ENCODE data around the gene TMEM139. TPM values are rescaled to one million over a fixed set of nuclear protein-coding genes. Genes with fewer than 3 reads are reported as not detected.

The TMEM139 gene
- total RNA-seq, 2 donors from 2014 or later: 0.86 to 1.9 TPM

GRCh38 chr7:143315776-143316175 lies 31.0 kb downstream of the TMEM139 start, which contains the start of gene CLCN1:
TSS of gene CLCN1 (plus strand) at chr7:143316111. CDS start at chr7:143316213, 102 bp downstream.
- no peak for ATAC-seq (replicated peaks)
- Mint-ChIP-seq H3K27me3 (no peaks in the 10 kb centered on the region), H3K36me3 (ENCODE audit: low read depth) (no peaks in the 10 kb centered on the region), H3K4me3 (no peak within 1 kb of the TSS), H3K4me1 (peaks cover 5% of the 10 kb centered on the region), H3K9me3 (no peaks in the 10 kb centered on the region), H3K27ac (peak within 1 kb of the TSS; percentile 3)

- no peaks in the 10 kb centered on the region for H3K9me3 Mint-ChIP-seq
- ATAC-seq (replicated peaks): no peak
- H3K4me3 Mint-ChIP-seq: no peak overlapping the region
- no peaks in the 10 kb centered on the region for H3K27me3 Mint-ChIP-seq
- no peaks in the 10 kb centered on the region for H3K36me3 Mint-ChIP-seq (ENCODE audit: low read depth)
- H3K4me1 Mint-ChIP-seq: no peaks in the 10 kb centered on the region
- no peak overlapping the region for H3K27ac Mint-ChIP-seq
Measured at GRCh38 chr7:143316492-143316891, 31.7 kb downstream of the TMEM139 start.

GRCh38 chr7:143318661-143319060 lies 33.9 kb downstream of the TMEM139 start:
- Mint-ChIP-seq H3K4me1 (no peaks in the 10 kb centered on the region), H3K36me3 (ENCODE audit: low read depth) (no peaks in the 10 kb centered on the region)
- no peak for ATAC-seq (replicated peaks)

GRCh38 chr7:143320620-143321019 lies 35.9 kb downstream of the TMEM139 start:
- Mint-ChIP-seq H3K4me3 (no peak overlapping the region), H3K4me1 (peaks cover 7% of the 10 kb centered on the region), H3K9me3 (no peaks in the 10 kb centered on the region), H3K27me3 (no peaks in the 10 kb centered on the region), H3K36me3 (ENCODE audit: low read depth) (no peaks in the 10 kb centered on the region), H3K27ac (no peak overlapping the region)
- no peak for ATAC-seq (replicated peaks)

More at GRCh38 chr7:143318661-143319060, 33.9 kb downstream of the TMEM139 start:
- no peaks in the 10 kb centered on the region for H3K9me3 Mint-ChIP-seq
- H3K4me3 Mint-ChIP-seq: no peak overlapping the region
- H3K27ac Mint-ChIP-seq: no peak overlapping the region
- no peaks in the 10 kb centered on the region for H3K27me3 Mint-ChIP-seq

- ATAC-seq (replicated peaks): no peak
- Mint-ChIP-seq H3K9me3 (no peaks in the 10 kb centered on the region), H3K27ac (no peak overlapping the region), H3K36me3 (ENCODE audit: low read depth) (no peaks in the 10 kb centered on the region), H3K4me1 (peaks cover 7% of the 10 kb centered on the region), H3K4me3 (no peak overlapping the region), H3K27me3 (no peaks in the 10 kb centered on the region)
Measured at GRCh38 chr7:143321242-143321641, 36.5 kb downstream of the TMEM139 start.

GRCh38 chr7:143321734-143322133 lies 37.0 kb downstream of the TMEM139 start:
- H3K27ac Mint-ChIP-seq: no peak overlapping the region
- H3K4me3 Mint-ChIP-seq: no peak overlapping the region
- H3K9me3 Mint-ChIP-seq: no peaks in the 10 kb centered on the region
- peaks cover 7% of the 10 kb centered on the region for H3K4me1 Mint-ChIP-seq
- H3K36me3 Mint-ChIP-seq (ENCODE audit: low read depth): no peaks in the 10 kb centered on the region
- H3K27me3 Mint-ChIP-seq: no peaks in the 10 kb centered on the region
- ATAC-seq (replicated peaks): no peak

- no peaks in the 10 kb centered on the region for H3K27me3 Mint-ChIP-seq
- H3K9me3 Mint-ChIP-seq: no peaks in the 10 kb centered on the region
- no peak for ATAC-seq (replicated peaks)
- no peak overlapping the region for H3K4me3 Mint-ChIP-seq
- H3K4me1 Mint-ChIP-seq: peaks cover 7% of the 10 kb centered on the region
- no peak overlapping the region for H3K27ac Mint-ChIP-seq
- no peaks in the 10 kb centered on the region for H3K36me3 Mint-ChIP-seq (ENCODE audit: low read depth)
Measured at GRCh38 chr7:143322760-143323633, 38.2 kb downstream of the TMEM139 start.

GRCh38 chr7:143323653-143324052 lies 38.9 kb downstream of the TMEM139 start:
- ATAC-seq (replicated peaks): no peak
- Mint-ChIP-seq H3K27me3 (no peaks in the 10 kb centered on the region), H3K4me1 (peaks cover 7% of the 10 kb centered on the region), H3K36me3 (ENCODE audit: low read depth) (no peaks in the 10 kb centered on the region), H3K4me3 (no peak overlapping the region), H3K27ac (no peak overlapping the region), H3K9me3 (no peaks in the 10 kb centered on the region)

GRCh38 chr7:143325240-143325639 lies 40.5 kb downstream of the TMEM139 start:
- no peak overlapping the region for H3K27ac Mint-ChIP-seq

GRCh38 chr7:143327903-143328302 lies 43.1 kb downstream of the TMEM139 start:
- no peak for ATAC-seq (replicated peaks)
- Mint-ChIP-seq H3K4me1 (peaks cover 7% of the 10 kb centered on the region), H3K4me3 (no peak overlapping the region), H3K27me3 (no peaks in the 10 kb centered on the region), H3K36me3 (ENCODE audit: low read depth) (no peaks in the 10 kb centered on the region), H3K9me3 (no peaks in the 10 kb centered on the region), H3K27ac (no peak overlapping the region)

More at GRCh38 chr7:143325240-143325639, 40.5 kb downstream of the TMEM139 start:
- peaks cover 7% of the 10 kb centered on the region for H3K4me1 Mint-ChIP-seq
- H3K36me3 Mint-ChIP-seq (ENCODE audit: low read depth): no peaks in the 10 kb centered on the region
- ATAC-seq (replicated peaks): peak; percentile 26
- H3K9me3 Mint-ChIP-seq: no peaks in the 10 kb centered on the region
- no peaks in the 10 kb centered on the region for H3K27me3 Mint-ChIP-seq
- no peak overlapping the region for H3K4me3 Mint-ChIP-seq

GRCh38 chr7:143329471-143330170 lies 44.9 kb downstream of the TMEM139 start:
- Mint-ChIP-seq H3K27ac (no peak overlapping the region), H3K9me3 (no peaks in the 10 kb centered on the region), H3K36me3 (ENCODE audit: low read depth) (no peaks in the 10 kb centered on the region), H3K27me3 (peaks cover 2% of the 10 kb centered on the region), H3K4me1 (peaks cover 7% of the 10 kb centered on the region), H3K4me3 (no peak overlapping the region)
- no peak for ATAC-seq (replicated peaks)

- Mint-ChIP-seq H3K27ac (no peak overlapping the region), H3K9me3 (no peaks in the 10 kb centered on the region), H3K27me3 (peaks cover 5% of the 10 kb centered on the region), H3K4me3 (no peak overlapping the region), H3K4me1 (no peaks in the 10 kb centered on the region), H3K36me3 (ENCODE audit: low read depth) (no peaks in the 10 kb centered on the region)
- no peak for ATAC-seq (replicated peaks)
Measured at GRCh38 chr7:143331179-143331801, 46.5 kb downstream of the TMEM139 start.

GRCh38 chr7:143334244-143334643 lies 49.5 kb downstream of the TMEM139 start:
- Mint-ChIP-seq H3K27ac (no peak overlapping the region), H3K4me3 (no peak overlapping the region), H3K4me1 (peaks cover 6% of the 10 kb centered on the region), H3K27me3 (peaks cover 14% of the 10 kb centered on the region), H3K36me3 (ENCODE audit: low read depth) (no peaks in the 10 kb centered on the region), H3K9me3 (no peaks in the 10 kb centered on the region)
- no peak for ATAC-seq (replicated peaks)

GRCh38 chr7:143337216-143337615 lies 52.5 kb downstream of the TMEM139 start:
- Mint-ChIP-seq H3K9me3 (no peaks in the 10 kb centered on the region), H3K27me3 (peaks cover 24% of the 10 kb centered on the region), H3K4me1 (peaks cover 6% of the 10 kb centered on the region), H3K4me3 (no peak overlapping the region), H3K36me3 (ENCODE audit: low read depth) (no peaks in the 10 kb centered on the region), H3K27ac (no peak overlapping the region)
- ATAC-seq (replicated peaks): no peak

Data from activated T-helper 17 cell treated with anti-CD3 and anti-CD28 coated beads, Interleukin-2, amount 50 U/mL, for 72 hours (primary cell).